H9 (cell line): ENCODE results near the gene APBA2. TPM values are rescaled to one million over a fixed set of nuclear protein-coding genes. Genes with fewer than 3 reads are reported as not detected.

ENCODE experiments used
- DNase-seq: peaks from one replicate; pipeline ENCODE4 v3.0.0-alpha.2; 2017
- H2AFZ ChIP-seq: one replicate; pipeline ENCODE4 v1.6.1; 2013; ENCODE audit warnings: mild to moderate bottlenecking, low read length, control low read depth, moderate library complexity
- H2AK5ac ChIP-seq: 2 replicates; pipeline ENCODE4 v1.6.1; 2013; ENCODE audit warnings: low read length, control low read depth, mixed read lengths; ENCODE audit not compliant: insufficient read length
- H2BK120ac ChIP-seq: one replicate; pipeline ENCODE4 v1.6.1; 2013; ENCODE audit warnings: low read depth, mild to moderate bottlenecking, low read length, control low read depth, inconsistent platforms; ENCODE audit not compliant: poor library complexity, severe bottlenecking
- H2BK12ac ChIP-seq: 2 replicates; pipeline ENCODE4 v1.6.1; 2013; ENCODE audit warnings: low read length, control low read depth, mixed read lengths, low read depth; ENCODE audit not compliant: insufficient read length
- H2BK15ac ChIP-seq: 2 replicates; pipeline ENCODE4 v1.6.1; 2013; ENCODE audit warnings: low read depth, low read length, control low read depth
- H2BK20ac ChIP-seq: one replicate; pipeline ENCODE4 v1.6.1; 2013; ENCODE audit warnings: low read depth, mild to moderate bottlenecking, low read length, control low read depth, inconsistent platforms; ENCODE audit not compliant: poor library complexity, severe bottlenecking
- H2BK5ac ChIP-seq: 2 replicates; pipeline ENCODE4 v1.6.1; 2013; ENCODE audit warnings: low read length, control low read depth, mixed read lengths; ENCODE audit not compliant: insufficient read length
- H3K14ac ChIP-seq: 2 replicates; pipeline ENCODE4 v1.6.1; 2013; ENCODE audit warnings: low read length, control low read depth; ENCODE audit not compliant: insufficient read depth
- H3K18ac ChIP-seq: 2 replicates; pipeline ENCODE4 v1.6.1; 2013; ENCODE audit warnings: low read depth, mild to moderate bottlenecking, mixed read lengths, low read length, control low read depth; ENCODE audit not compliant: insufficient read length
- H3K23ac ChIP-seq: 2 replicates; pipeline ENCODE4 v1.6.1; 2013; ENCODE audit warnings: low read length, control low read depth, mixed read lengths, low read depth; ENCODE audit not compliant: insufficient read length
- H3K23me2 ChIP-seq: 2 replicates; pipeline ENCODE4 v1.6.1; 2013; ENCODE audit warnings: low read depth, mild to moderate bottlenecking, mixed read lengths, low read length, control low read depth; ENCODE audit not compliant: insufficient read length, poor library complexity, severe bottlenecking
- H3K27ac ChIP-seq: 2 replicates; pipeline ENCODE4 v1.5.1; 2013; ENCODE audit warnings: low read length, control low read depth, mixed read lengths, low read depth; ENCODE audit not compliant: insufficient read length
- H3K27me3 ChIP-seq: 2 replicates; pipeline ENCODE4 v1.6.1; 2013; ENCODE audit warnings: low read length, control low read depth, inconsistent platforms; ENCODE audit not compliant: insufficient read depth
- H3K4ac ChIP-seq: 2 replicates; pipeline ENCODE4 v1.6.1; 2013; ENCODE audit warnings: low read depth, mild to moderate bottlenecking, control low read depth, inconsistent platforms, low read length, moderate library complexity
- H3K4me1 ChIP-seq: 2 replicates; pipeline ENCODE4 v1.6.1; 2013; ENCODE audit warnings: low read length, control low read depth, inconsistent platforms; ENCODE audit not compliant: insufficient read depth
- H3K4me2 ChIP-seq: 2 replicates; pipeline ENCODE4 v1.6.1; 2013; ENCODE audit warnings: low read length, control low read depth, mixed read lengths; ENCODE audit not compliant: insufficient read length, insufficient read depth
- H3K56ac ChIP-seq: 2 replicates; pipeline ENCODE4 v1.6.1; 2013; ENCODE audit warnings: low read depth, mild to moderate bottlenecking, mixed read lengths, low read length, control low read depth; ENCODE audit not compliant: insufficient read length
- H3K79me1 ChIP-seq: 2 replicates; pipeline ENCODE4 v1.6.1; 2013; ENCODE audit warnings: low read depth, mild to moderate bottlenecking, moderate library complexity, low read length, control low read depth, inconsistent platforms; ENCODE audit not compliant: insufficient read depth, poor library complexity, severe bottlenecking
- H3K79me2 ChIP-seq: 2 replicates; pipeline ENCODE4 v1.6.1; 2013; ENCODE audit warnings: low read length, control low read depth, inconsistent platforms; ENCODE audit not compliant: insufficient read depth
- H3K9ac ChIP-seq: 2 replicates; pipeline ENCODE4 v1.6.1; 2013; ENCODE audit warnings: low read length, control low read depth, mixed read lengths; ENCODE audit not compliant: insufficient read length; ENCODE audit errors: extremely low read depth
- H3K9me3 ChIP-seq: one replicate; pipeline ENCODE4 v1.6.1; 2013; ENCODE audit warnings: low read depth, low read length, inconsistent platforms; ENCODE audit not compliant: control insufficient read depth
- H3T11ph ChIP-seq: one replicate; pipeline ENCODE4 v1.6.1; 2013; ENCODE audit warnings: mild to moderate bottlenecking, low read length, control low read depth, inconsistent platforms
- H4K20me1 ChIP-seq: one replicate; pipeline ENCODE4 v1.6.1; 2013; ENCODE audit not compliant: control insufficient read depth, insufficient read length, insufficient read depth
- H4K5ac ChIP-seq: 2 replicates; pipeline ENCODE4 v1.6.1; 2013; ENCODE audit warnings: low read depth, mild to moderate bottlenecking, mixed read lengths, low read length, control low read depth; ENCODE audit not compliant: insufficient read length
- H4K8ac ChIP-seq: replicated peaks from 2 replicates; pipeline ENCODE4 v1.6.1; 2013; ENCODE audit warnings: low read length, control low read depth, mixed read lengths, low read depth; ENCODE audit not compliant: insufficient read length
- H4K91ac ChIP-seq: 2 replicates; pipeline ENCODE4 v1.6.1; 2013; ENCODE audit warnings: low read depth, mild to moderate bottlenecking, moderate library complexity, mixed read lengths, low read length, control low read depth; ENCODE audit not compliant: insufficient read length
- H3K27ac Mint-ChIP-seq, 3 experiments: 2 replicates in 2 of 3; 3 replicates in 1 of 3; pipeline ENCODE4 v1.8.0; 2020 to 2021; ENCODE audit warnings: mixed read lengths in 3 of 3, mild to moderate bottlenecking in 1 of 3, moderate library complexity in 1 of 3
- H3K27me3 Mint-ChIP-seq: 2 replicates; pipeline ENCODE4 v1.8.0; 2021; ENCODE audit warnings: low read depth, mild to moderate bottlenecking, moderate library complexity, mixed read lengths
- H3K36me3 Mint-ChIP-seq, 3 experiments: 2 replicates in 2 of 3; 3 replicates in 1 of 3; pipeline ENCODE4 v1.8.0; 2020 to 2021; ENCODE audit warnings: low read depth in 3 of 3, mixed read lengths in 3 of 3; ENCODE audit not compliant: insufficient read depth in 1 of 3
- H3K4me1 Mint-ChIP-seq, 2 experiments: 2 replicates each; pipeline ENCODE4 v1.8.0; 2020; ENCODE audit warnings: mixed read lengths in 2 of 2
- H3K4me3 Mint-ChIP-seq, 2 experiments: 2 replicates in 1 of 2; 3 replicates in 1 of 2; pipeline ENCODE4 v1.8.0; 2020 to 2021; ENCODE audit warnings: mild to moderate bottlenecking in 2 of 2, mixed read lengths in 2 of 2, moderate library complexity in 1 of 2
- H3K9me3 Mint-ChIP-seq, 2 experiments: 2 replicates in 1 of 2; 3 replicates in 1 of 2; pipeline ENCODE4 v1.8.0; 2020; ENCODE audit warnings: mild to moderate bottlenecking in 2 of 2, mixed read lengths in 2 of 2, moderate library complexity in 1 of 2
- CTCF ChIP-seq: fragments of 200-600 bp; sonication (generic); conservative IDR thresholded peaks from 3 replicates; pipeline ENCODE4 v1.8.0; 2021; ENCODE audit warnings: antibody characterized with exemption, mild to moderate bottlenecking
- total RNA-seq: library from RNA; stranded (reverse); gene quantifications from 2 replicates; pipeline ENCODE4 v1.2.1, GENCODE V29; 2021

APBA2 gene
- total RNA-seq, 1 experiment from 2014 or later = 14.3 TPM

DNA sequence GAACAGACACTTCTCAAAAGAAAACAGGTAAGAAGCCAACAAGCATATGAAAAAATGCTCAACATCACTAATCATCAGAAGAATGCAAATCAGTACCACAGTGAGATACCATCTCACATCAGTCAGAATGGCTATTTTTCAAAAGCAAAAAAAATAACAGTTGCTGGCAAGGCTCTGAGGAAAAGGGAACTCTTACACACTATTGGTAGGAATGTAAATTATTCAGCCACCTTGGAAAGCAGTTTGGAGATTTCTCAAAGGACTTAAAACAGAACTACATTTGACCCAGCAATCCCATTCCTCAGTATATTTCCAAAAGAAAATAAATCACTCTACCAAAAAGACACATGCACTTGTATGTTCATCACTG lies 95.6 kb downstream of the APBA2 start:
- no peak overlapping the region for H3K27ac ChIP-seq
- H2AK5ac ChIP-seq = no peak overlapping the region
- H2BK12ac ChIP-seq = no peak overlapping the region
- H3K9ac ChIP-seq = no peak overlapping the region
- H3K23me2 ChIP-seq = no peaks in the 10 kb centered on the region
- H2BK120ac ChIP-seq = no peak overlapping the region
- Mint-ChIP-seq H3K27me3 (no peaks in the 10 kb centered on the region; the same call in 1 of the 2 replicates), H3K36me3 (no peaks in the 10 kb centered on the region), H3K27ac (no peak overlapping the region), H3K4me3 (no peak overlapping the region), H3K9me3 (no peaks in the 10 kb centered on the region), H3K4me1 (peaks cover 17 to 26% of the 10 kb centered on the region in 2 experiments)
- no peak overlapping the region for H4K8ac ChIP-seq
- no peaks in the 10 kb centered on the region for H4K20me1 ChIP-seq
- H2BK15ac ChIP-seq = no peak overlapping the region
- no peaks in the 10 kb centered on the region for H3K4me1 ChIP-seq
- H3K56ac ChIP-seq = no peak overlapping the region
- no peak overlapping the region for H3K18ac ChIP-seq
- no peak overlapping the region for H2BK5ac ChIP-seq
- no peak overlapping the region for H3K23ac ChIP-seq
- no peaks in the 10 kb centered on the region for H3K27me3 ChIP-seq
- H3K4ac ChIP-seq = no peak overlapping the region
- no peaks in the 10 kb centered on the region for H3K9me3 ChIP-seq
- H3K4me2 ChIP-seq = no peak overlapping the region
- H3K79me2 ChIP-seq = no peaks in the 10 kb centered on the region
- H4K91ac ChIP-seq = no peak overlapping the region
- H2AFZ ChIP-seq = no peak overlapping the region
- H3K79me1 ChIP-seq = no peaks in the 10 kb centered on the region
- no peak overlapping the region for H2BK20ac ChIP-seq
- no peak for TF ChIP-seq CTCF
- H4K5ac ChIP-seq = no peak overlapping the region
- H3K14ac ChIP-seq = no peak overlapping the region
- H3T11ph ChIP-seq = no peak overlapping the region
- DNase-seq = no peak
